Ishikawa (cell line): ENCODE results near the gene C16orf87.

Source experiments
- CEBPB ChIP-seq: IDR thresholded peaks from 2 replicates; pipeline ENCODE4 v1.6.1; 2012
- EGR1 ChIP-seq: IDR thresholded peaks from 2 replicates; pipeline ENCODE4 v1.6.1; 2012
- EP300 ChIP-seq: IDR thresholded peaks from 2 replicates; pipeline ENCODE4 v1.6.1; 2012; ENCODE audit warnings: borderline replicate concordance
- MAX ChIP-seq: IDR thresholded peaks from 2 replicates; pipeline ENCODE4 v1.6.1; 2012
- REST ChIP-seq: IDR thresholded peaks from 2 replicates; pipeline ENCODE4 v1.6.1; 2012; ENCODE audit warnings: low read depth, mild to moderate bottlenecking
- TAF1 ChIP-seq: IDR thresholded peaks from 2 replicates; pipeline ENCODE4 v1.6.1; 2012; ENCODE audit warnings: low read depth, mild to moderate bottlenecking
- YY1 ChIP-seq: IDR thresholded peaks from 2 replicates; pipeline ENCODE4 v1.6.1; 2012; ENCODE audit warnings: low read depth

- TF ChIP-seq TAF1 (no peak), REST (no peak), EP300 (no peak), MAX (no peak), YY1 (no peak), EGR1 (no peak), CEBPB (no peak)
Observed at GRCh38 chr16:46858151-46858550, 27.2 kb upstream of the C16orf87 start.
